ENCODE data around the gene PLCXD1. TPM values are rescaled to one million over a fixed set of nuclear protein-coding genes. Genes with fewer than 3 reads are reported as not detected.

Gene PLCXD1
- total and polyA plus RNA-seq, 4 donors, result 2.6 to 25.7 (median 12.8) TPM

DNA sequence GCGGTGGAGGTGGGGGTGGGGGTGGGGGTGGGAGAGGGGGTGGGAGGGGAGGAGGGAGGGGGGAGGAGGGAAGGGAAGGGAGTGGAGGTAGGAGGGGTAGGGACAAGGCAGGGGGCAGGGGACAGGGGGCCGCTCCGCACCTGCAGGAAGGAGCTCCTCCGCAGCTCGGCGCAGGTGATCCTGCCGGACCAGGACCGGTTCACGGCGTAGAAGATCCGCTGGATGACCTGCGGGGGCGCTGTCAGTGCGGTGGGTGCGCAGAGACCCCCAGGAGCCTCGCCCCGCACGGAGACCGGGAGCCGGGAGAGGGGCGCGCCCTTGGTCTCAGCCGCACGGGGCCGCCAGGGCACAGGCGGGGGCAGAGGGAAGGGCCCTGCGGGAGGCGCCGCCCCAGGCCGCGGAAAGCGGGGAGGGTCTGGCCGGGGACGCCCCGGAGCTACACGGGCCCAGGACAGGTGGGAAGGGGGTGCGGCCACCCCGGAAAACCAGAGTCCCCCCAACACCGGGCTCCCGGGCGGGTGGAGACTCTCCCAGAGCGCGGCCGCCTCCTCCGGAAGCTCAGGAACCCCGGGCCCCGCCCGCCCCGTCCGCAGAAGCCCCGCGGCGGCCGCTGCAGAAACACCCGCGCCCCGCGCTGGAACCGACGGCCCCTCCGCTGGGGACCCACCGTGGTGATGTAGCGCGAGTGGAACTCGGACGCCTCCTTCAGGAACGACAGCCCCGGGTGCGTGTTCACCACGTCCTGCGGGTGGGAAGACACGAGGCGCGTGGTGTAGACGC lies 65.0 kb downstream of the PLCXD1 start:
- no peak for DNase-seq (ENCODE audit: low spot score)
- TF ChIP-seq EGR1 (IDR thresholded peaks at IDR 0.05; ENCODE audit: low read depth in 2 of 2) (no peak), NR2F2 (IDR thresholded peaks at IDR 0.05) (no peak), HNF4G (IDR thresholded peaks at IDR 0.05) (no peak)
- Histone ChIP-seq H3K27ac (ENCODE audit: low read depth in 1 of 2, low read length in 2 of 2) (no peak overlapping the region), H3K27me3 (ENCODE audit: control insufficient read depth in 4 of 4, insufficient read depth in 4 of 4, low read length in 3 of 4) (no peaks in the 10 kb centered on the region), H3K4me3 (ENCODE audit: low read depth in 1 of 3, low read length in 3 of 3) (no peak overlapping the region), H3K9ac (ENCODE audit: low read depth in 1 of 2, low read length in 2 of 2) (no peak overlapping the region), H3K36me3 (ENCODE audit: control insufficient read depth in 4 of 4, insufficient read depth in 3 of 4, low read depth in 1 of 4, low read length in 3 of 4) (peaks cover 0 to 3% (median 0%) of the 10 kb centered on the region in 4 donors), H3K4me1 (ENCODE audit: control insufficient read depth in 4 of 4, insufficient read depth in 4 of 4, low read length in 3 of 4) (no peaks in the 10 kb centered on the region), H3K9me3 (ENCODE audit: control insufficient read depth in 4 of 4, low read length in 3 of 4) (no peaks in the 10 kb centered on the region)
- WGBS, result 95% methylated on average over 75 of the region's 75 CpGs

DNA sequence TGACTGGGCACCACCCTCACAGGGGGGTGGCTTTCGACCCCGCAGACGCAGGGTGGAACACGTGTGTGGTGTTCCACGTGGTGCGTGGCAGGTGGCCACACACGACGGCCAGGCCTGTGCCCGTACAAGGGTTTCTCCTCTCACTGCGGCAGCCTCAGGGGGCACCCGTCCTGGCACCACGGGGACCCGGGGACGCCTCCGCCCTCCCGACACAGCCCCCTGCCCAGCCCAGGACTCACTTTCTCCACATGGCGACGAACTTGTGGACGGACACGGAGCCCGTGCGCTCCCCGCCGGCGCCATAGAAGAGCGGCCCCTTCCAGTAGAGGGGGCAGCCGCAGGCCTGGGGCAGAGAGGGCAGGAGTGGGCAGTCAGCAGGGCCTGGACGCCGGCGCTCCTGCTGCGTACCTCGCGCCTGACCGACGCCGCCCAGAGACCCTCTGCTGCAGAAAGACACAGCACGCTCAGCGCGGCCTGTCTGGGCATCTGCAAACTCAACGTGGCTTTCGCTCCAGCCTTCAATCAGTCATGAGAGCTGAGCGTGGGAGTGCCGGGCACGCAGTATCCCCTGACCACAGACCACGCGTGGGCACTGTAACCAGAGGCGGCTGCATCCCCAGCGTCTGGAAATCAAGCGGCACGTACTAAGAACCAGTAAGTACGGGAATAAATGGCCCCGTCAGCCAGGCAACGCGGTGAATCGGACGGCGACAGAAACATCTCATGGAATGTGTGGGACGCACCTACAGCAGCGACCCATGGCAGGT lies 66.4 kb downstream of the PLCXD1 start:
- no peaks in the 10 kb centered on the region for H3K9me3 ChIP-seq (ENCODE audit: control insufficient read depth in 4 of 4, low read length in 3 of 4)
- no peak overlapping the region for H3K4me3 ChIP-seq (ENCODE audit: low read depth in 1 of 3, low read length in 3 of 3)
- WGBS, result 98% methylated on average over 59 of the region's 59 CpGs
- H3K36me3 ChIP-seq (ENCODE audit: control insufficient read depth in 4 of 4, insufficient read depth in 3 of 4, low read depth in 1 of 4, low read length in 3 of 4), result peaks cover 0 to 3% (median 1%) of the 10 kb centered on the region in 4 donors
- H3K4me1 ChIP-seq (ENCODE audit: control insufficient read depth in 4 of 4, insufficient read depth in 4 of 4, low read length in 3 of 4), result no peaks in the 10 kb centered on the region
- H3K27ac ChIP-seq (ENCODE audit: low read depth in 1 of 2, low read length in 2 of 2), result no peak overlapping the region
- TF ChIP-seq EGR1 (IDR thresholded peaks at IDR 0.05; ENCODE audit: low read depth in 2 of 2) (no peak), FOXA2 (IDR thresholded peaks at IDR 0.05) (no peak), FOXA1 (IDR thresholded peaks at IDR 0.05) (no peak), RAD21 (IDR thresholded peaks at IDR 0.05) (no peak), JUND (IDR thresholded peaks at IDR 0.05) (no peak), TAF1 (conservative IDR thresholded peaks at IDR 0.05) (no peak), HNF4A (conservative IDR thresholded peaks at IDR 0.05) (no peak), GABPA (IDR thresholded peaks at IDR 0.05 in 1 of 2, conservative IDR thresholded peaks at IDR 0.05 in 1 of 2) (no peak)
- TF ChIP-seq, protein P1, sequence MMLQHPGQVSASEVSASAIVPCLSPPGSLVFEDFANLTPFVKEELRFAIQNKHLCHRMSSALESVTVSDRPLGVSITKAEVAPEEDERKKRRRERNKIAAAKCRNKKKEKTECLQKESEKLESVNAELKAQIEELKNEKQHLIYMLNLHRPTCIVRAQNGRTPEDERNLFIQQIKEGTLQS (IDR thresholded peaks at IDR 0.05), result no peak
- TF ChIP-seq, protein P2, sequence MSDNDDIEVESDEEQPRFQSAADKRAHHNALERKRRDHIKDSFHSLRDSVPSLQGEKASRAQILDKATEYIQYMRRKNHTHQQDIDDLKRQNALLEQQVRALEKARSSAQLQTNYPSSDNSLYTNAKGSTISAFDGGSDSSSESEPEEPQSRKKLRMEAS (IDR thresholded peaks at IDR 0.05), result no peak
- TF ChIP-seq, protein P3, sequence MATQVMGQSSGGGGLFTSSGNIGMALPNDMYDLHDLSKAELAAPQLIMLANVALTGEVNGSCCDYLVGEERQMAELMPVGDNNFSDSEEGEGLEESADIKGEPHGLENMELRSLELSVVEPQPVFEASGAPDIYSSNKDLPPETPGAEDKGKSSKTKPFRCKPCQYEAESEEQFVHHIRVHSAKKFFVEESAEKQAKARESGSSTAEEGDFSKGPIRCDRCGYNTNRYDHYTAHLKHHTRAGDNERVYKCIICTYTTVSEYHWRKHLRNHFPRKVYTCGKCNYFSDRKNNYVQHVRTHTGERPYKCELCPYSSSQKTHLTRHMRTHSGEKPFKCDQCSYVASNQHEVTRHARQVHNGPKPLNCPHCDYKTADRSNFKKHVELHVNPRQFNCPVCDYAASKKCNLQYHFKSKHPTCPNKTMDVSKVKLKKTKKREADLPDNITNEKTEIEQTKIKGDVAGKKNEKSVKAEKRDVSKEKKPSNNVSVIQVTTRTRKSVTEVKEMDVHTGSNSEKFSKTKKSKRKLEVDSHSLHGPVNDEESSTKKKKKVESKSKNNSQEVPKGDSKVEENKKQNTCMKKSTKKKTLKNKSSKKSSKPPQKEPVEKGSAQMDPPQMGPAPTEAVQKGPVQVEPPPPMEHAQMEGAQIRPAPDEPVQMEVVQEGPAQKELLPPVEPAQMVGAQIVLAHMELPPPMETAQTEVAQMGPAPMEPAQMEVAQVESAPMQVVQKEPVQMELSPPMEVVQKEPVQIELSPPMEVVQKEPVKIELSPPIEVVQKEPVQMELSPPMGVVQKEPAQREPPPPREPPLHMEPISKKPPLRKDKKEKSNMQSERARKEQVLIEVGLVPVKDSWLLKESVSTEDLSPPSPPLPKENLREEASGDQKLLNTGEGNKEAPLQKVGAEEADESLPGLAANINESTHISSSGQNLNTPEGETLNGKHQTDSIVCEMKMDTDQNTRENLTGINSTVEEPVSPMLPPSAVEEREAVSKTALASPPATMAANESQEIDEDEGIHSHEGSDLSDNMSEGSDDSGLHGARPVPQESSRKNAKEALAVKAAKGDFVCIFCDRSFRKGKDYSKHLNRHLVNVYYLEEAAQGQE (IDR thresholded peaks at IDR 0.05), result no peak
- TF ChIP-seq, protein P4, sequence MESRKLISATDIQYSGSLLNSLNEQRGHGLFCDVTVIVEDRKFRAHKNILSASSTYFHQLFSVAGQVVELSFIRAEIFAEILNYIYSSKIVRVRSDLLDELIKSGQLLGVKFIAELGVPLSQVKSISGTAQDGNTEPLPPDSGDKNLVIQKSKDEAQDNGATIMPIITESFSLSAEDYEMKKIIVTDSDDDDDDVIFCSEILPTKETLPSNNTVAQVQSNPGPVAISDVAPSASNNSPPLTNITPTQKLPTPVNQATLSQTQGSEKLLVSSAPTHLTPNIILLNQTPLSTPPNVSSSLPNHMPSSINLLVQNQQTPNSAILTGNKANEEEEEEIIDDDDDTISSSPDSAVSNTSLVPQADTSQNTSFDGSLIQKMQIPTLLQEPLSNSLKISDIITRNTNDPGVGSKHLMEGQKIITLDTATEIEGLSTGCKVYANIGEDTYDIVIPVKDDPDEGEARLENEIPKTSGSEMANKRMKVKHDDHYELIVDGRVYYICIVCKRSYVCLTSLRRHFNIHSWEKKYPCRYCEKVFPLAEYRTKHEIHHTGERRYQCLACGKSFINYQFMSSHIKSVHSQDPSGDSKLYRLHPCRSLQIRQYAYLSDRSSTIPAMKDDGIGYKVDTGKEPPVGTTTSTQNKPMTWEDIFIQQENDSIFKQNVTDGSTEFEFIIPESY (IDR thresholded peaks at IDR 0.05), result no peak
- H3K27me3 ChIP-seq (ENCODE audit: control insufficient read depth in 4 of 4, insufficient read depth in 4 of 4, low read length in 3 of 4), result no peaks in the 10 kb centered on the region
- DNase-seq (ENCODE audit: low spot score), result no peak
- no peak overlapping the region for H3K9ac ChIP-seq (ENCODE audit: low read depth in 1 of 2, low read length in 2 of 2)

All from liver (tissue), 9 donors.